ENCODE results near the gene ZKSCAN4.

DNA sequence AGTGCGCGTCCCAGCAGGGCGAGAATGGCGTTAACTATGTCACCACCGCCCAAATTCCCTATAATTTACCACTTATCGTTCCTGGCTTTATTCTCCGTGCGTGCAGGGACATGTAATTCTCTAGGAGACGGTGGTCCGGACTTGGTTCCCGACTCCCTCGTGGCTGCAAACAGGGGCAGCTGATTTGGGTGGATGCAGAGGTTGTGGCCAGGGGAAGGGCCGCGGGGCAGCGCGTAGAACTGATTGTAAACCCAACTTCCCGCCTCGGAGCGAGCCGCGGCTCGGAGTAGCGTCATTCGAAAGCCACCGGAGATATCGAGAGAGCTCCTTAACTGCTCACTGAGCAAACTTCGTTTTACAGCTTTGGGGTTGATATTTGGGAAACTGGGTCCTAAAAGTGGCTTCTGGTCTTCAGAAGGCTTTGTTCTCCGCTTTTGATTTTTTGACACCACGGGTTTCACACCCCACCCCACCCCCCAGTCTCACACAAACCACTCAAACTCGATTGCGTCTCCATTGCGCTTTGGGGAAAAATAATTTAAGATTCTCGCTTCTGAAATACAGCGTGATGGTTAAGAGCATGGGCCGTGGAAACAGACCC lies 44.5 kb downstream of the ZKSCAN4 start:
- TF ChIP-seq, protein P1, sequence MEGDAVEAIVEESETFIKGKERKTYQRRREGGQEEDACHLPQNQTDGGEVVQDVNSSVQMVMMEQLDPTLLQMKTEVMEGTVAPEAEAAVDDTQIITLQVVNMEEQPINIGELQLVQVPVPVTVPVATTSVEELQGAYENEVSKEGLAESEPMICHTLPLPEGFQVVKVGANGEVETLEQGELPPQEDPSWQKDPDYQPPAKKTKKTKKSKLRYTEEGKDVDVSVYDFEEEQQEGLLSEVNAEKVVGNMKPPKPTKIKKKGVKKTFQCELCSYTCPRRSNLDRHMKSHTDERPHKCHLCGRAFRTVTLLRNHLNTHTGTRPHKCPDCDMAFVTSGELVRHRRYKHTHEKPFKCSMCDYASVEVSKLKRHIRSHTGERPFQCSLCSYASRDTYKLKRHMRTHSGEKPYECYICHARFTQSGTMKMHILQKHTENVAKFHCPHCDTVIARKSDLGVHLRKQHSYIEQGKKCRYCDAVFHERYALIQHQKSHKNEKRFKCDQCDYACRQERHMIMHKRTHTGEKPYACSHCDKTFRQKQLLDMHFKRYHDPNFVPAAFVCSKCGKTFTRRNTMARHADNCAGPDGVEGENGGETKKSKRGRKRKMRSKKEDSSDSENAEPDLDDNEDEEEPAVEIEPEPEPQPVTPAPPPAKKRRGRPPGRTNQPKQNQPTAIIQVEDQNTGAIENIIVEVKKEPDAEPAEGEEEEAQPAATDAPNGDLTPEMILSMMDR (IDR thresholded peaks at IDR 0.05), result no peak
- TF ChIP-seq EP300 (IDR thresholded peaks at IDR 0.05) (no peak), POLR2A (IDR thresholded peaks at IDR 0.05; ENCODE audit: low read depth) (no peak), POLR2AphosphoS5 (IDR thresholded peaks at IDR 0.05) (no peak)
